DND-41 (cell line): ENCODE results near the gene PRKG2.

ENCODE experiments used
- ATAC-seq: fragments of 200-7000 bp; cut with Tn5 transposase; 3 replicates; pipeline ENCODE4 v1.9.1; 2021; ENCODE audit warnings: low read depth; ENCODE audit not compliant: insufficient read depth
- DNase-seq: peaks from one replicate; pipeline ENCODE4 v3.0.0-alpha.2; 2020
- H2AFZ ChIP-seq: 2 replicates; pipeline ENCODE4 v1.6.0; 2012; ENCODE audit warnings: low read depth, low read length
- H3K27ac ChIP-seq: 2 replicates; pipeline ENCODE4 v1.5.1; 2012; ENCODE audit warnings: low read length, inconsistent platforms
- H3K27me3 ChIP-seq: fragments of 200-600 bp; sonication (generic); 2 replicates; pipeline ENCODE4 v1.6.0; 2012; ENCODE audit warnings: low read length, mild to moderate bottlenecking, inconsistent platforms; ENCODE audit not compliant: insufficient read depth, poor library complexity
- H3K36me3 ChIP-seq: 2 replicates; pipeline ENCODE4 v1.5.1; 2012; ENCODE audit warnings: low read length, inconsistent platforms; ENCODE audit not compliant: insufficient read depth
- H3K4me1 ChIP-seq: 2 replicates; pipeline ENCODE4 v1.5.1; 2012; ENCODE audit warnings: mild to moderate bottlenecking, low read length; ENCODE audit not compliant: insufficient read depth
- H3K4me2 ChIP-seq: 2 replicates; pipeline ENCODE4 v1.6.0; 2012; ENCODE audit warnings: mild to moderate bottlenecking, moderate library complexity, low read length, inconsistent platforms; ENCODE audit not compliant: insufficient read depth
- H3K4me3 ChIP-seq, 2 experiments: fragments of 200-600 bp in 1 of 2; shearing (Covaris generic) in 1 of 2; 2 replicates each; pipeline ENCODE4 v1.5.1; 2012 to 2016; ENCODE audit warnings: inconsistent platforms in 2 of 2, low read length in 2 of 2, mild to moderate bottlenecking in 2 of 2, low read depth in 1 of 2, moderate library complexity in 1 of 2
- H3K79me2 ChIP-seq: 2 replicates; pipeline ENCODE4 v1.6.0; 2012; ENCODE audit warnings: low read length, inconsistent platforms; ENCODE audit not compliant: insufficient read depth
- H3K9ac ChIP-seq: 2 replicates; pipeline ENCODE4 v1.6.0; 2012; ENCODE audit warnings: low read depth, mild to moderate bottlenecking, inconsistent platforms, low read length, moderate library complexity
- H3K9me3 ChIP-seq: 2 replicates; pipeline ENCODE4 v1.5.1; 2012; ENCODE audit warnings: low read length, moderate library complexity, mild to moderate bottlenecking, inconsistent platforms; ENCODE audit not compliant: insufficient read depth, severe bottlenecking
- H4K20me1 ChIP-seq: 2 replicates; pipeline ENCODE4 v1.6.0; 2012; ENCODE audit warnings: low read length; ENCODE audit not compliant: insufficient read depth
- EZH2 ChIP-seq: IDR thresholded peaks from 3 replicates; pipeline ENCODE4 v1.6.1; 2012; ENCODE audit warnings: borderline replicate concordance, low read depth, mild to moderate bottlenecking, moderate library complexity, low read length, inconsistent platforms; ENCODE audit not compliant: severe bottlenecking
- TF ChIP-seq, protein P1 (sequence below): IDR thresholded peaks from 2 replicates; pipeline ENCODE4 v1.5.1; 2012; ENCODE audit warnings: borderline replicate concordance, low read length, moderate library complexity, mild to moderate bottlenecking; ENCODE audit not compliant: poor library complexity, severe bottlenecking; ENCODE audit errors: extremely low read depth

PRKG2 gene

DNA sequence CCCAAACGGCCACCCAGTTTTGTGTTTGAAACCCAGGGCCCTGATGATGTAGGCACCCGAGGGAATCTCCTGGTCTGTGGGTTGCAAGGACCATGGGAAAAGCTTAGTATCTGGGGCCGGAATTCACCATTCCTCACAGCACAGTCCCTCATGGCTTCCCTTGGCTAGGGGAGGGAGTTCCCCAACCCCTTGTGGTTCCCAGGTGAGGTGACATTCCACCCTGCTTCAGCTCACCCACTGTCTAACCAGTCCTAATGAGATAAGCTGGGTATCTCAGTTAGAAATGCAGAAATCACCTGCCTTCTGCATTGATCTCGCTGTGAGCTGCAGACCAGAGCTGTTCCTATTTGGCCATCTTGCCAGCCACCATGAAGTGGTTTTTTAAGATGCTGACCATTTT, 84.0 kb downstream of the PRKG2 start:
- no peak for DNase-seq
- TF ChIP-seq, protein P1, sequence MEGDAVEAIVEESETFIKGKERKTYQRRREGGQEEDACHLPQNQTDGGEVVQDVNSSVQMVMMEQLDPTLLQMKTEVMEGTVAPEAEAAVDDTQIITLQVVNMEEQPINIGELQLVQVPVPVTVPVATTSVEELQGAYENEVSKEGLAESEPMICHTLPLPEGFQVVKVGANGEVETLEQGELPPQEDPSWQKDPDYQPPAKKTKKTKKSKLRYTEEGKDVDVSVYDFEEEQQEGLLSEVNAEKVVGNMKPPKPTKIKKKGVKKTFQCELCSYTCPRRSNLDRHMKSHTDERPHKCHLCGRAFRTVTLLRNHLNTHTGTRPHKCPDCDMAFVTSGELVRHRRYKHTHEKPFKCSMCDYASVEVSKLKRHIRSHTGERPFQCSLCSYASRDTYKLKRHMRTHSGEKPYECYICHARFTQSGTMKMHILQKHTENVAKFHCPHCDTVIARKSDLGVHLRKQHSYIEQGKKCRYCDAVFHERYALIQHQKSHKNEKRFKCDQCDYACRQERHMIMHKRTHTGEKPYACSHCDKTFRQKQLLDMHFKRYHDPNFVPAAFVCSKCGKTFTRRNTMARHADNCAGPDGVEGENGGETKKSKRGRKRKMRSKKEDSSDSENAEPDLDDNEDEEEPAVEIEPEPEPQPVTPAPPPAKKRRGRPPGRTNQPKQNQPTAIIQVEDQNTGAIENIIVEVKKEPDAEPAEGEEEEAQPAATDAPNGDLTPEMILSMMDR, result no peak
- no peak for TF ChIP-seq EZH2

DNA sequence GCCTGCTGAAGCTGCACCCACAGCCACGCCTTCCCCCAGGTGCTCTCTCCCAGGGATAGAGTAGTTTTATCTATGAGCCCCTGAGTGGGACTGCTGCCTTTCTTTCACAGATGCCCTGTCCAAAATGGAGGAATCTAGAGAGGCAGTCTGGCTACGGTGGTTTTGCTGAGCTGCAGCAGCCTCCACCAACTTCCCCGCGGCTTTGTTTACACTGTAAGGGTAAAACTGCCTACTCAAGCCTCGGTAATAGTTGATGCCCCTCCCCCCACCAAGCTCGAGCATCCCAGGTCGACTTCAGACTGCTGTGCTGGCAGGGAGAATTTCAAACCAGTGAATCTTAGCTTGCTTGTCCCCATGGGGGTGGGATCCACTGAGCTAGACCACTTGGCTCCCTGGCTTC, 84.5 kb downstream of the PRKG2 start:
- TF ChIP-seq, protein P1, result no peak
- no peak for TF ChIP-seq EZH2
- DNase-seq, result no peak
- no peak overlapping the region for H3K9ac ChIP-seq
- no peaks in the 10 kb centered on the region for H3K4me1 ChIP-seq
- H2AFZ ChIP-seq, result no peak overlapping the region
- no peaks in the 10 kb centered on the region for H4K20me1 ChIP-seq
- no peak overlapping the region for H3K4me3 ChIP-seq
- H3K36me3 ChIP-seq, result no peaks in the 10 kb centered on the region
- H3K27me3 ChIP-seq, result no peaks in the 10 kb centered on the region
- no peak for ATAC-seq
- no peaks in the 10 kb centered on the region for H3K79me2 ChIP-seq
- H3K9me3 ChIP-seq, result no peaks in the 10 kb centered on the region
- H3K27ac ChIP-seq, result no peak overlapping the region
- no peak overlapping the region for H3K4me2 ChIP-seq

More for the DNA sequence above, 84.0 kb downstream of the PRKG2 start:
- no peak overlapping the region for H3K4me2 ChIP-seq
- no peak overlapping the region for H3K4me3 ChIP-seq
- H3K27me3 ChIP-seq, result no peaks in the 10 kb centered on the region
- no peaks in the 10 kb centered on the region for H3K79me2 ChIP-seq
- ATAC-seq, result no peak
- no peaks in the 10 kb centered on the region for H3K4me1 ChIP-seq
- H3K36me3 ChIP-seq, result no peaks in the 10 kb centered on the region
- no peak overlapping the region for H2AFZ ChIP-seq
- no peaks in the 10 kb centered on the region for H4K20me1 ChIP-seq
- H3K27ac ChIP-seq, result no peak overlapping the region
- H3K9me3 ChIP-seq, result no peaks in the 10 kb centered on the region
- H3K9ac ChIP-seq, result no peak overlapping the region

DNA sequence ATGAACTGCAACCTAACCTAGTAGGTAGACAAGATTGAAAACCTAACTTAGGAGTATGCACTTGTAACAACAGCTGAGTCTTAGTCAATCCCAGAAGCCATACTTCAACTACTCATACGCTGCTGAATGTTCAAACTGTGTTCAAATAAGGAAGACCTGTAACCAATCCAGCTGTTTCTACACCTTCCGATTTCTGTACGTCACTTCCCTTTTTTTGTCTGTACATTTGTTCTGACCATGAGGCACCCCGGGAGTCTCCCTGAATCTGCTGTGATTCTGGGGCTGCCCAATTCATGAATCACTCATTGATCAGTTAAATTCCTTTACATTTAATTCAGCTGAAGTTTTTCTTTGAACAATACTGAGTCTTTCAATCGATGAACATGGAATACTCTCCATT, 95.0 kb downstream of the PRKG2 start:
- DNase-seq, result no peak
- H4K20me1 ChIP-seq, result no peaks in the 10 kb centered on the region
- no peak for TF ChIP-seq EZH2

DNA sequence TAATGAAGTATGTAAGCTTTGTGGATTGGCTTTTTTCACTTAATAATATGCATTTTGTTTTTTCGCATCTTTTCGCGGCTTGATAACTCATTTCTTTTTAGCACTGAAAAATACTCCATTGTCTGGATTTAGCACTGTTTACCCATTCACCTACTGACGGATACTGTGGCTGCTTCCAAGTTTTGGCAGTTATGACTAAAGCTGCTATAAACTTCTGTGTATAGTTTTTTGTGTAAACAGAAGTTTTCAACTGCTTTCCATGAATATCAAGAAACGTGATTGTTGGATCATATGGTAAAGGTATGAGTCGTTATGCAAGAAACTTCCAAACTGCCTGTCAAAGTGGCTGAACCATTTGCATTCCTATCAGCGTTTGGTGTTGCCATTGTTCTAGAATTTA, 96.9 kb downstream of the PRKG2 start:
- TF ChIP-seq, protein P1, result no peak
- no peak for TF ChIP-seq EZH2
- H3K9me3 ChIP-seq, result no peaks in the 10 kb centered on the region
- H3K4me2 ChIP-seq, result no peak overlapping the region
- H3K79me2 ChIP-seq, result no peaks in the 10 kb centered on the region
- no peak overlapping the region for H3K27ac ChIP-seq
- H3K36me3 ChIP-seq, result no peaks in the 10 kb centered on the region
- no peak for DNase-seq
- no peaks in the 10 kb centered on the region for H3K27me3 ChIP-seq
- H3K4me3 ChIP-seq, result no peak overlapping the region
- no peak overlapping the region for H2AFZ ChIP-seq
- ATAC-seq, result no peak
- peaks cover 11% of the 10 kb centered on the region for H3K4me1 ChIP-seq
- no peaks in the 10 kb centered on the region for H4K20me1 ChIP-seq
- no peak overlapping the region for H3K9ac ChIP-seq

More for the DNA sequence above, 95.0 kb downstream of the PRKG2 start:
- no peaks in the 10 kb centered on the region for H3K27me3 ChIP-seq
- no peak overlapping the region for H3K4me2 ChIP-seq
- H3K79me2 ChIP-seq, result no peaks in the 10 kb centered on the region
- H3K4me1 ChIP-seq, result no peaks in the 10 kb centered on the region
- no peak overlapping the region for H3K27ac ChIP-seq
- no peak overlapping the region for H3K9ac ChIP-seq
- H3K36me3 ChIP-seq, result no peaks in the 10 kb centered on the region
- no peaks in the 10 kb centered on the region for H3K9me3 ChIP-seq
- no peak overlapping the region for H3K4me3 ChIP-seq
- no peak for ATAC-seq
- no peak overlapping the region for H2AFZ ChIP-seq
